ENCODE measurements around the gene SYT9.

DNA sequence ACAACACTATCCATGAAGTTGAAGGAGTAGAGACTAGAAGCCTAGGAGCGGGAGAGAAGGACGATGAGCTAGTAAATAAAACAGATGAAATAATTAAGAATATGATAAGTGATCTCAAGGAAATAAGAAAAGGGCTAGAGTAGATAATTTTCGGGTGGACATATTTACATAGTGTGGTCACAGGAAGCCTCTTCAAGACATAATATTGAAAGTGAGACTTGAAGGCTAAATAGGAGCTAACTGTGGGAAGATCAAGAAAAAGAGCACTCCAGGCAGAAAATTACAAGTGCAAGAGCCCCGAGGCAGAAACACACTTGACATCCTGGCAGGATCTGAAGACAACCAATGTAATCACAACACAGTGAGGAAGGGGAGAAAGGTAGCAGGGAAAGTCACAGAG lies 250.2 kb downstream of the SYT9 start:
- TF ChIP-seq, protein P1, sequence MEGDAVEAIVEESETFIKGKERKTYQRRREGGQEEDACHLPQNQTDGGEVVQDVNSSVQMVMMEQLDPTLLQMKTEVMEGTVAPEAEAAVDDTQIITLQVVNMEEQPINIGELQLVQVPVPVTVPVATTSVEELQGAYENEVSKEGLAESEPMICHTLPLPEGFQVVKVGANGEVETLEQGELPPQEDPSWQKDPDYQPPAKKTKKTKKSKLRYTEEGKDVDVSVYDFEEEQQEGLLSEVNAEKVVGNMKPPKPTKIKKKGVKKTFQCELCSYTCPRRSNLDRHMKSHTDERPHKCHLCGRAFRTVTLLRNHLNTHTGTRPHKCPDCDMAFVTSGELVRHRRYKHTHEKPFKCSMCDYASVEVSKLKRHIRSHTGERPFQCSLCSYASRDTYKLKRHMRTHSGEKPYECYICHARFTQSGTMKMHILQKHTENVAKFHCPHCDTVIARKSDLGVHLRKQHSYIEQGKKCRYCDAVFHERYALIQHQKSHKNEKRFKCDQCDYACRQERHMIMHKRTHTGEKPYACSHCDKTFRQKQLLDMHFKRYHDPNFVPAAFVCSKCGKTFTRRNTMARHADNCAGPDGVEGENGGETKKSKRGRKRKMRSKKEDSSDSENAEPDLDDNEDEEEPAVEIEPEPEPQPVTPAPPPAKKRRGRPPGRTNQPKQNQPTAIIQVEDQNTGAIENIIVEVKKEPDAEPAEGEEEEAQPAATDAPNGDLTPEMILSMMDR (IDR thresholded peaks at IDR 0.05; ENCODE audit: control extremely low read depth in 1 of 3, insufficient read depth in 1 of 3, low read depth in 1 of 3, low read length in 3 of 3) = no peak
- no peak for TF ChIP-seq BACH1 (IDR thresholded peaks at IDR 0.05; ENCODE audit: low read length)
- TF ChIP-seq BCL11A (IDR thresholded peaks at IDR 0.05; ENCODE audit: low read depth in 2 of 2, low read length in 2 of 2) = no peak
- no peak for TF ChIP-seq POLR2AphosphoS5 (IDR thresholded peaks at IDR 0.05; ENCODE audit: low read depth, low read length)
- no peak for TF ChIP-seq TAF1 (IDR thresholded peaks at IDR 0.05; ENCODE audit: low read depth, low read length)
- TF ChIP-seq EZH2 (IDR thresholded peaks at IDR 0.05; ENCODE audit: low read depth, low read length, severe bottlenecking) = no peak
- TF ChIP-seq CEBPB (IDR thresholded peaks at IDR 0.05; ENCODE audit: low read depth, low read length) = no peak
- TF ChIP-seq HDAC2 (IDR thresholded peaks at IDR 0.05; ENCODE audit: borderline replicate concordance in 1 of 2, low read depth in 2 of 2, low read length in 2 of 2) = no peak

Data from H1 (cell line).